CD14-positive monocyte (primary cell): ENCODE measurements around the gene IL1RL1. TPM values are rescaled to one million over a fixed set of nuclear protein-coding genes. Genes with fewer than 3 reads are reported as not detected.

Experiments used
- DNase-seq, 3 donors: peaks; one replicate each; pipeline ENCODE4 v3.0.0-alpha.2; 2011 to 2022
- H2AFZ ChIP-seq: 2 replicates; pipeline ENCODE4 v1.6.0; 2012; ENCODE audit warnings: mild to moderate bottlenecking, low read depth, low read length, inconsistent platforms; ENCODE audit not compliant: insufficient read depth, poor library complexity, severe bottlenecking
- H3K27ac ChIP-seq, 2 donors: 1 replicate in 1 of 2; 2 replicates in 1 of 2; pipeline ENCODE4 v1.5.1; 2012 to 2013; ENCODE audit warnings: low read length in 2 of 2, control low read depth in 1 of 2, inconsistent platforms in 1 of 2, low read depth in 1 of 2, mild to moderate bottlenecking in 1 of 2
- H3K27me3 ChIP-seq, 2 donors: one replicate each; pipeline versions ENCODE4 v1.6.0 to v1.6.1; 2011 to 2013; ENCODE audit warnings: low read length in 2 of 2; ENCODE audit not compliant: control insufficient read depth in 2 of 2, insufficient read depth in 2 of 2
- H3K36me3 ChIP-seq, 2 donors: replicated peaks in 1 of 2; 1 replicate in 1 of 2; 2 replicates in 1 of 2; pipeline versions ENCODE4 v1.5.1 to v1.6.1; 2012 to 2013; ENCODE audit warnings: low read length in 2 of 2, control low read depth in 1 of 2, inconsistent platforms in 1 of 2, mild to moderate bottlenecking in 1 of 2; ENCODE audit not compliant: insufficient read depth in 2 of 2, control insufficient read depth in 1 of 2
- H3K4me1 ChIP-seq, 2 donors: 1 replicate in 1 of 2; 2 replicates in 1 of 2; pipeline versions ENCODE4 v1.5.1 to v1.6.1; 2012 to 2013; ENCODE audit warnings: low read length in 2 of 2, control low read depth in 1 of 2, inconsistent platforms in 1 of 2, mild to moderate bottlenecking in 1 of 2, moderate library complexity in 1 of 2; ENCODE audit not compliant: insufficient read depth in 2 of 2, control insufficient read depth in 1 of 2
- H3K4me2 ChIP-seq: replicated peaks from 2 replicates; pipeline ENCODE3; 2012; ENCODE audit warnings: low read length, moderate library complexity, mild to moderate bottlenecking; ENCODE audit not compliant: poor library complexity, severe bottlenecking; ENCODE audit errors: extremely low read depth
- H3K4me3 ChIP-seq, 3 experiments: fragments of 200-600 bp in 1 of 3; sonication (generic) in 1 of 3; replicated peaks in 1 of 3; 1 replicate in 2 of 3; 2 replicates in 1 of 3; pipeline ENCODE4 v1.5.1; 2011 to 2013; ENCODE audit warnings: low read length in 3 of 3, mild to moderate bottlenecking in 3 of 3, control low read depth in 2 of 3, low read depth in 2 of 3, inconsistent platforms in 1 of 3, moderate library complexity in 1 of 3
- H3K79me2 ChIP-seq: 2 replicates; pipeline ENCODE4 v1.6.0; 2012; ENCODE audit warnings: mild to moderate bottlenecking, control low read depth, inconsistent platforms, low read length, moderate library complexity; ENCODE audit not compliant: insufficient read depth
- H3K9ac ChIP-seq: 2 replicates; pipeline ENCODE4 v1.6.0; 2017; ENCODE audit warnings: low read length, mild to moderate bottlenecking; ENCODE audit not compliant: insufficient read depth, poor library complexity, severe bottlenecking
- H3K9me3 ChIP-seq, 2 donors: replicated peaks in 1 of 2; 1 replicate in 1 of 2; 2 replicates in 1 of 2; pipeline versions ENCODE4 v1.5.1 to v1.6.1; 2012 to 2013; ENCODE audit warnings: low read length in 2 of 2, control low read depth in 1 of 2; ENCODE audit not compliant: control insufficient read depth in 1 of 2, insufficient read depth in 1 of 2
- H4K20me1 ChIP-seq: 2 replicates; pipeline ENCODE4 v1.6.0; 2012; ENCODE audit warnings: mild to moderate bottlenecking, low read length, control low read depth, moderate library complexity; ENCODE audit not compliant: insufficient read depth
- H3K27ac Mint-ChIP-seq, 7 donors: one replicate each; pipeline ENCODE4 v1.8.0; 2020; ENCODE audit warnings: mild to moderate bottlenecking in 7 of 7, mixed read lengths in 7 of 7, moderate library complexity in 6 of 7, inconsistent platforms in 2 of 7
- H3K27me3 Mint-ChIP-seq, 3 donors: one replicate each; pipeline ENCODE4 v1.8.0; 2021 to 2022; ENCODE audit warnings: low read depth in 3 of 3, mild to moderate bottlenecking in 3 of 3, mixed read lengths in 3 of 3, moderate library complexity in 3 of 3, inconsistent platforms in 1 of 3
- H3K36me3 Mint-ChIP-seq, 2 donors: one replicate each; pipeline ENCODE4 v1.8.0; 2020; ENCODE audit warnings: mixed read lengths in 2 of 2, inconsistent platforms in 1 of 2, mild to moderate bottlenecking in 1 of 2
- H3K4me1 Mint-ChIP-seq: one replicate; pipeline ENCODE4 v1.8.0; 2020; ENCODE audit warnings: mild to moderate bottlenecking, mixed read lengths
- H3K4me3 Mint-ChIP-seq, 2 donors: one replicate each; pipeline ENCODE4 v1.8.0; 2020; ENCODE audit warnings: mild to moderate bottlenecking in 2 of 2, mixed read lengths in 2 of 2, moderate library complexity in 1 of 2
- H3K9me3 Mint-ChIP-seq, 7 donors: one replicate each; pipeline ENCODE4 v1.8.0; 2020 to 2022; ENCODE audit warnings: mixed read lengths in 7 of 7, mild to moderate bottlenecking in 6 of 7, moderate library complexity in 6 of 7, inconsistent platforms in 2 of 7
- CTCF ChIP-seq: fragments of 200-600 bp; IDR thresholded peaks from one replicate; pipeline ENCODE4 v1.8.0; 2022; ENCODE audit warnings: antibody characterized with exemption, mild to moderate bottlenecking
- WGBS: methylation state at CpG from one replicate; pipeline ENCODE4 v1.1.5; 2013; ENCODE audit warnings: missing lambda C conversion rate; ENCODE audit not compliant: insufficient coverage; 5-methylcytosine and 5-hydroxymethylcytosine counted together
- intact Hi-C, 2 donors: fragments of 100-400 bp; cut with micrococcal nuclease; formaldehyde crosslinking; loops; one replicate each; pipeline versions ENCODE4 v1.15.0 to v1.15.1; 2023
- polyA plus RNA-seq, 3 donors: library from polyadenylated mRNA; depleted of rRNA in 1 of 3; unstranded in 2 of 3; stranded (reverse) in 1 of 3; fragments of 300-500 nt in 2 of 3; fragments of >200 nt in 1 of 3; fragmentation: Illumina TruSeq in 2 of 3; gene quantifications; 1 replicate in 2 of 3; 2 replicates in 1 of 3; pipeline ENCODE4 v1.2.3, GENCODE V29; 2012 to 2021

IL1RL1 gene
- polyA plus RNA-seq, 3 donors: not detected

GRCh38 chr2:102369866-102370265 is 58.5 kb downstream of the IL1RL1 start:
- no peak overlapping the region for H3K27ac ChIP-seq
- Mint-ChIP-seq H3K4me3 (no peak overlapping the region), H3K9me3 (peaks cover 14 to 23% (median 21%) of the 10 kb centered on the region in 7 donors), H3K27me3 (peaks cover 5 to 7% (median 5%) of the 10 kb centered on the region in 3 donors), H3K27ac (no peak overlapping the region), H3K4me1 (no peaks in the 10 kb centered on the region), H3K36me3 (peaks cover 3 to 5% of the 10 kb centered on the region in 2 donors)
- no peak overlapping the region for H3K9ac ChIP-seq
- no peak for TF ChIP-seq CTCF
- no peak overlapping the region for H3K4me2 ChIP-seq
- intact Hi-C loops: no loop called here
- H2AFZ ChIP-seq: no peak overlapping the region
- H3K79me2 ChIP-seq: no peaks in the 10 kb centered on the region
- H4K20me1 ChIP-seq: no peaks in the 10 kb centered on the region
- H3K4me1 ChIP-seq: no peaks in the 10 kb centered on the region
- no peak for DNase-seq
- no peak overlapping the region for H3K4me3 ChIP-seq
- no peaks in the 10 kb centered on the region for H3K27me3 ChIP-seq
- peaks cover 9 to 17% of the 10 kb centered on the region in 2 donors for H3K9me3 ChIP-seq
- H3K36me3 ChIP-seq: no peaks in the 10 kb centered on the region
- WGBS: no CpG with 5 or more reads among the region's 1 CpG

GRCh38 chr2:102376052-102376591 is 64.8 kb downstream of the IL1RL1 start:
- Mint-ChIP-seq H3K27ac (no peak overlapping the region), H3K9me3 (peaks cover 0 to 15% (median 4%) of the 10 kb centered on the region in 7 donors), H3K4me1 (no peaks in the 10 kb centered on the region), H3K4me3 (no peak overlapping the region), H3K36me3 (no peaks in the 10 kb centered on the region), H3K27me3 (peaks cover 0 to 12% (median 3%) of the 10 kb centered on the region in 3 donors)
- Histone ChIP-seq H3K4me1 (no peaks in the 10 kb centered on the region), H4K20me1 (no peaks in the 10 kb centered on the region), H3K4me2 (no peak overlapping the region), H3K9me3 (peaks cover 0 to 8% of the 10 kb centered on the region in 2 donors), H3K27me3 (no peaks in the 10 kb centered on the region), H3K36me3 (no peaks in the 10 kb centered on the region), H3K9ac (no peak overlapping the region), H2AFZ (no peak overlapping the region), H3K79me2 (no peaks in the 10 kb centered on the region), H3K27ac (no peak overlapping the region), H3K4me3 (no peak overlapping the region)
- TF ChIP-seq CTCF: no peak
- DNase-seq: no peak
- intact Hi-C loops: no loop called here
- WGBS: no CpG with 5 or more reads among the region's 1 CpG
